AG09309 (cell line): ENCODE results near the gene DISP3.

Source experiments
- DNase-seq: peaks from one replicate; pipeline ENCODE4 v3.0.0-alpha.2; 2010; ENCODE audit warnings: low read depth
- H3K4me3 ChIP-seq: 2 replicates; pipeline ENCODE4 v1.5.1; 2011; ENCODE audit warnings: mild to moderate bottlenecking, low read depth, low read length, moderate library complexity; ENCODE audit not compliant: control insufficient read depth
- CTCF ChIP-seq: IDR thresholded peaks from 2 replicates; pipeline ENCODE4 v1.5.1; 2011; ENCODE audit warnings: mild to moderate bottlenecking, low read depth, low read length, inconsistent platforms; ENCODE audit not compliant: insufficient read depth, control insufficient read depth; ENCODE audit errors: missing control alignments

The DISP3 gene

GRCh38 chr1:11448373-11449099 lies 30.4 kb upstream of the DISP3 start:
- H3K4me3 ChIP-seq: no peak overlapping the region
- no peak for TF ChIP-seq CTCF
- DNase-seq: no peak

DNA sequence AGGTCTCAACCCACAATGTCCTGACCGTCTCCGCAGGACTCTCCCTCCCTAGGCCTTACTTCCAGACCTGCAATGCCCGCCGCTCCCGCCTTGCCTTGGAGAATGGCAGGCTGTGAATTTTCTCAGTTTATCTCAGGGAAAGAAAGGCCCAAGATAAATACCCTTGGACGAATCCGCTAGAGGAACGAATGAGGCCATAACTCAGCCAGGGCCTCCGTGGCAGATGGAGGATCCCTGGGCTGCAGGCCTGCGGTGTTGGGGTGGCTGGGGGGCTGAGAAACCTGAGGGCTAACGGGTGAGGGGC lies 29.9 kb upstream of the DISP3 start:
- no peak for DNase-seq
- no peak overlapping the region for H3K4me3 ChIP-seq
- TF ChIP-seq CTCF: no peak

GRCh38 chr1:11450310-11450709 lies 28.6 kb upstream of the DISP3 start:
- TF ChIP-seq CTCF: no peak
- H3K4me3 ChIP-seq: no peak overlapping the region
- no peak for DNase-seq

- no peak for DNase-seq
- no peak for TF ChIP-seq CTCF
Observed at GRCh38 chr1:11453742-11454491, 25.0 kb upstream of the DISP3 start.

DNA sequence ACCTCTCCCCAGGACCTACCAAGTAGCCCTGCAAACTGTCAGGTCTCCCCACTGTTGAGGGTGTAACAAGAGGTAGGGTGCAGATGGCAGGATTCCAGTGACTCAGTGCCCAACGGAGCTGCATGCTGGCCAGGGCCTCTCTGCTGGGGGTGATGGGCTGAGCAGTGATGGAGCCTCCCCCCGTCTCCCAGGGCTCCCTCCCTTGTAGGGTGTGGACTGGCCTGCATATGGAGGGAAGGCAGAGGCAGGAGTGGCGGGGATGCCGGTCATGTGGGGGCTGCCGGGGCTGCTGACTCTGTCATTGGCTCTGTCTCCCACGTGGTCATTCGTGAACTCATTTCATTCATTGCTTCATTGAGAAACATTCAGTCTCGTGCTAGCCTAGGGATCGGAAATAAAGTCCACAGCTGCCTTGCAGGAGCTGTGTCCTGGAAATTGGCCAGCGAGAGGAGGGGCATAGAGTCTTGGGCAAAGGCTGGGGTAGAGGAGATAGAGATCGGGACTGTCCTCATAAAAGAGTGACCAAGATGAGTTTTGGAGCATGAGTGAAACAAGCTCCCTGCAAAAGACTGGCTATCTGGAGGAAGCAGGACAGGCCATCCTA lies 22.9 kb upstream of the DISP3 start:
- DNase-seq: no peak
- no peak overlapping the region for H3K4me3 ChIP-seq
- TF ChIP-seq CTCF: no peak

More at GRCh38 chr1:11453742-11454491, 25.0 kb upstream of the DISP3 start:
- no peak overlapping the region for H3K4me3 ChIP-seq

- no peak for TF ChIP-seq CTCF
- no peak overlapping the region for H3K4me3 ChIP-seq
- DNase-seq: no peak
Observed at GRCh38 chr1:11456965-11457364, 22.0 kb upstream of the DISP3 start.
